K562 (cell line): Measurements from ENCODE around the gene UNKL. TPM values are rescaled to one million over a fixed set of nuclear protein-coding genes. Genes with fewer than 3 reads are reported as not detected.

Experiments used
- ARID1B ChIP-seq: fragments of 450-650 bp; IDR thresholded peaks from 2 replicates; pipeline ENCODE4 v1.6.1; 2016; ENCODE audit warnings: antibody characterized with exemption, mild to moderate bottlenecking, inconsistent platforms
- CBX8 ChIP-seq: fragments of 200-600 bp; sonication (generic); IDR thresholded peaks from 2 replicates; pipeline ENCODE4 v1.6.1; 2012; ENCODE audit warnings: borderline replicate concordance, mixed run types, low read depth, mild to moderate bottlenecking, moderate library complexity, mixed read lengths, low read length, control low read depth, inconsistent platforms; ENCODE audit not compliant: poor library complexity, severe bottlenecking; ENCODE audit errors: extremely low read depth
- CREB5 ChIP-seq: fragments of 250-450 bp; sonication (Bioruptor Pico); IDR thresholded peaks from 2 replicates; pipeline ENCODE4 v1.5.0; 2020; ENCODE audit warnings: mild to moderate bottlenecking
- ESRRA ChIP-seq: fragments of 450-650 bp; IDR thresholded peaks from 2 replicates; pipeline ENCODE4 v1.6.1; 2014; ENCODE audit warnings: low read depth, mild to moderate bottlenecking, moderate library complexity, borderline replicate concordance
- ETV5 ChIP-seq: sonication (generic); formaldehyde crosslinking; IDR thresholded peaks from 2 replicates; pipeline ENCODE4 v1.4.0; 2020; ENCODE audit warnings: low read depth, mild to moderate bottlenecking, missing genetic modification reagents
- OTX1 ChIP-seq: fragments of 450-650 bp; formaldehyde crosslinking; IDR thresholded peaks from 2 replicates; pipeline ENCODE4 v1.4.0; 2022; ENCODE audit warnings: mild to moderate bottlenecking
- PKNOX1 ChIP-seq: fragments of 450-650 bp; IDR thresholded peaks from 2 replicates; pipeline ENCODE4 v1.6.1; 2016
- SAFB ChIP-seq: fragments of 200-400 bp; formaldehyde crosslinking; IDR thresholded peaks from 2 replicates; pipeline ENCODE4 v1.6.1; 2017; ENCODE audit warnings: low read depth, low read length, borderline replicate concordance
- SRSF9 ChIP-seq: fragments of 200-400 bp; formaldehyde crosslinking; IDR thresholded peaks from 2 replicates; pipeline ENCODE4 v1.6.1; 2017; ENCODE audit warnings: low read depth, low read length, borderline replicate concordance
- TCF7L2 ChIP-seq: fragments of 150-350 bp; IDR thresholded peaks from 2 replicates; pipeline ENCODE4 v1.6.1; 2016; ENCODE audit warnings: low read depth, mild to moderate bottlenecking, low read length, moderate library complexity
- THRB ChIP-seq: fragments of 450-650 bp; formaldehyde crosslinking; conservative IDR thresholded peaks from 2 replicates; pipeline ENCODE4 v1.4.0; 2022; ENCODE audit warnings: mild to moderate bottlenecking, missing genetic modification characterization
- WHSC1 ChIP-seq: IDR thresholded peaks from one replicate; pipeline ENCODE4 v1.6.1; 2012; ENCODE audit warnings: low read length, control low read depth, inconsistent platforms
- ZNF217 ChIP-seq: sonication (generic); formaldehyde crosslinking; IDR thresholded peaks from 2 replicates; pipeline ENCODE4 v1.8.0; 2022; ENCODE audit warnings: mild to moderate bottlenecking, missing genetic modification reagents
- ZNF444 ChIP-seq: fragments of 250-450 bp; sonication (Bioruptor Pico); IDR thresholded peaks from 2 replicates; pipeline ENCODE4 v1.4.0; 2020; ENCODE audit warnings: mild to moderate bottlenecking, moderate library complexity
- ZNF707 ChIP-seq: fragments of 250-450 bp; sonication (Bioruptor Pico); conservative IDR thresholded peaks from 2 replicates; pipeline ENCODE4 v1.8.0; 2022; ENCODE audit warnings: inconsistent platforms, mild to moderate bottlenecking, moderate library complexity
- polyA plus RNA-seq, 8 experiments: library from polyadenylated mRNA; depleted of rRNA in 4 of 8; stranded (reverse) in 5 of 8; unstranded in 3 of 8; fragments of >200 nt; fragmentation: Nextera tagmentation in 2 of 8; fragmentation: Illumina TruSeq in 1 of 8; extraction: Ambion mirVana in 2 of 8; extraction: Trizol in 1 of 8; gene quantifications; 2 replicates each; pipeline versions ENCODE4 v1.2.1 to v1.2.3, GENCODE V29; 2011 to 2014; ENCODE audit warnings: inconsistent platforms in 1 of 8, missing spikeins in 1 of 8
- total RNA-seq, 7 experiments: library from RNA; depleted of rRNA in 6 of 7; stranded (reverse); fragments of >200 nt in 6 of 7; fragmentation: Illumina TruSeq in 2 of 7; extraction: Trizol in 2 of 7; gene quantifications; 2 replicates each; pipeline versions ENCODE4 v1.2.1 to v1.2.3, GENCODE V29; 2011 to 2021; ENCODE audit warnings: low replicate concordance in 1 of 7
- TF ChIP-seq, protein P1 (sequence below): fragments of 250-450 bp; sonication (Bioruptor Pico); IDR thresholded peaks from 2 replicates; pipeline ENCODE4 v1.8.0; 2022; ENCODE audit warnings: inconsistent platforms
- TF ChIP-seq, protein P2 (sequence below): sonication (generic); formaldehyde crosslinking; IDR thresholded peaks from 2 replicates; pipeline ENCODE4 v1.8.0; 2022; ENCODE audit warnings: mild to moderate bottlenecking, low read depth, missing genetic modification reagents
- TF ChIP-seq, protein P3 (sequence below), 2 experiments: fragments of 200-800 bp in 1 of 2; sonication (Bioruptor generic) in 1 of 2; sonication (generic) in 1 of 2; formaldehyde crosslinking in 1 of 2; IDR thresholded peaks in 1 of 2; conservative IDR thresholded peaks in 1 of 2; 2 replicates each; pipeline versions ENCODE4 v1.5.0 to v1.6.1; 2016 to 2020; ENCODE audit warnings: missing compliant biosample characterization in 1 of 2, missing genetic modification characterization in 1 of 2, missing genetic modification reagents in 1 of 2

UNKL gene
- total and polyA plus RNA-seq, 9 of the 15 experiments (the other 6 are each of a cell fraction or from before 2014, with no cell fraction given) = 0.37 to 30.2 (median 5.1) TPM

DNA sequence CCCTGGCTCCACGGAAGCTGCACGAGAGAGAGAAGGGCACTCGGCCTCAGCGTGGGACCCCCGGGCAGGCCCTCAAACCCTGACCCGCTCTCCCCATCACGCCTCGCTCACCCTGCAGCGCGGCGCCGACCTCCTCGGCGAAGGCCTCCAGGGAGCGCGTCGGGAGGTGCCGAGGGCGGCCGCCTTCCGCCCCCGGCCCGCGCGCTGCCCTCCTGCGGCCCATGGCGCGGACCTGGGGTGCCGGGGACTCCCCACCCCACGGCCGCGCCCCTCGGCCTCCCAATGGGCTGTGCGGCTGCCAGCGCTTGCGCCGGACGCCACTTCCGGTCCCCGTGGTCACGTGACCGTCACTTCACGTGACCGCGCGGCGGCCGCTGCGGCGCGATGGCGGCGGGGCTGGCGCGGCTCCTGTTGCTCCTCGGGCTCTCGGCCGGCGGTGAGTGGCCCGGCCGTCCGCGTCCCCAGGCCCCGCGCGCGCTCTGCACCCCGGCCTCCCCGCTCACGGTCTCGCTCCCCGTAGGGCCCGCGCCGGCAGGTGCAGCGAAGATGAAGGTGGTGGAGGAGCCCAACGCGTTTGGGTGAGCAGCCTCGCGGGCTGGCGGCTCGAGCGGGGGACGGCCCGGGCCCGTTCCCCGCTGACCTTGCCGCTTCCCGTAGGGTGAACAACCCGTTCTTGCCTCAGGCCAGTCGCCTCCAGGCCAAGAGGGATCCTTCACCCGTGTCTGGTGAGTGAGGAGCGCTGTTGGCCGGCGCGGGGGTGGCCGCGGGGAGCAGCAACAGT, 62.7 kb downstream of the UNKL start, which contains the start of the genes GNPTG and TSR3 (continued):
- TF ChIP-seq ARID1B (no peak), SRSF9 (no peak), ZNF444 (CRISPR knock-in tag) (no peak), ZNF707 (CRISPR knock-in tag) (no peak), THRB (CRISPR knock-in tag) (no peak), OTX1 (no peak), CBX8 (no peak), CREB5 (CRISPR knock-in tag) (no peak), ETV5 (CRISPR knock-in tag) (peak; percentile 77), WHSC1 (no peak), ZNF217 (no peak), SAFB (0 out of 2 replicates have a peak, but pooled peaks have one; percentile 17), TCF7L2 (no peak), PKNOX1 (no peak), ESRRA (peak; percentile 56; the same call in 1 of the 2 replicates)
- TF ChIP-seq, protein P1, sequence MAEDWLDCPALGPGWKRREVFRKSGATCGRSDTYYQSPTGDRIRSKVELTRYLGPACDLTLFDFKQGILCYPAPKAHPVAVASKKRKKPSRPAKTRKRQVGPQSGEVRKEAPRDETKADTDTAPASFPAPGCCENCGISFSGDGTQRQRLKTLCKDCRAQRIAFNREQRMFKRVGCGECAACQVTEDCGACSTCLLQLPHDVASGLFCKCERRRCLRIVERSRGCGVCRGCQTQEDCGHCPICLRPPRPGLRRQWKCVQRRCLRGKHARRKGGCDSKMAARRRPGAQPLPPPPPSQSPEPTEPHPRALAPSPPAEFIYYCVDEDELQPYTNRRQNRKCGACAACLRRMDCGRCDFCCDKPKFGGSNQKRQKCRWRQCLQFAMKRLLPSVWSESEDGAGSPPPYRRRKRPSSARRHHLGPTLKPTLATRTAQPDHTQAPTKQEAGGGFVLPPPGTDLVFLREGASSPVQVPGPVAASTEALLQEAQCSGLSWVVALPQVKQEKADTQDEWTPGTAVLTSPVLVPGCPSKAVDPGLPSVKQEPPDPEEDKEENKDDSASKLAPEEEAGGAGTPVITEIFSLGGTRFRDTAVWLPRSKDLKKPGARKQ = no peak
- TF ChIP-seq, protein P2, sequence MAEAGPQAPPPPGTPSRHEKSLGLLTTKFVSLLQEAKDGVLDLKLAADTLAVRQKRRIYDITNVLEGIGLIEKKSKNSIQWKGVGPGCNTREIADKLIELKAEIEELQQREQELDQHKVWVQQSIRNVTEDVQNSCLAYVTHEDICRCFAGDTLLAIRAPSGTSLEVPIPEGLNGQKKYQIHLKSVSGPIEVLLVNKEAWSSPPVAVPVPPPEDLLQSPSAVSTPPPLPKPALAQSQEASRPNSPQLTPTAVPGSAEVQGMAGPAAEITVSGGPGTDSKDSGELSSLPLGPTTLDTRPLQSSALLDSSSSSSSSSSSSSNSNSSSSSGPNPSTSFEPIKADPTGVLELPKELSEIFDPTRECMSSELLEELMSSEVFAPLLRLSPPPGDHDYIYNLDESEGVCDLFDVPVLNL = peak; percentile 20; the same call in 1 of the 2 replicates
- TF ChIP-seq, protein P3, sequence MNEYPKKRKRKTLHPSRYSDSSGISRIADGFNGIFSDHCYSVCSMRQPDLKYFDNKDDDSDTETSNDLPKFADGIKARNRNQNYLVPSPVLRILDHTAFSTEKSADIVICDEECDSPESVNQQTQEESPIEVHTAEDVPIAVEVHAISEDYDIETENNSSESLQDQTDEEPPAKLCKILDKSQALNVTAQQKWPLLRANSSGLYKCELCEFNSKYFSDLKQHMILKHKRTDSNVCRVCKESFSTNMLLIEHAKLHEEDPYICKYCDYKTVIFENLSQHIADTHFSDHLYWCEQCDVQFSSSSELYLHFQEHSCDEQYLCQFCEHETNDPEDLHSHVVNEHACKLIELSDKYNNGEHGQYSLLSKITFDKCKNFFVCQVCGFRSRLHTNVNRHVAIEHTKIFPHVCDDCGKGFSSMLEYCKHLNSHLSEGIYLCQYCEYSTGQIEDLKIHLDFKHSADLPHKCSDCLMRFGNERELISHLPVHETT (CRISPR knock-in tag; conservative IDR thresholded peaks at IDR 0.05 in 1 of 2, IDR thresholded peaks at IDR 0.05 in 1 of 2) = no peak; a peak in 1 of 4 replicates
